Liver (tissue), 9 donors: ENCODE data around the gene URB1. TPM values are rescaled to one million over a fixed set of nuclear protein-coding genes. Genes with fewer than 3 reads are reported as not detected.

Experiments used
- DNase-seq: peaks from one replicate; pipeline ENCODE4 v3.0.0-alpha.2; 2017; ENCODE audit warnings: low spot score
- H3K27ac ChIP-seq, 2 donors: one replicate each; pipeline ENCODE4 v1.7.0; 2013; ENCODE audit warnings: inconsistent platforms in 2 of 2, low read length in 2 of 2, control low read depth in 1 of 2, low read depth in 1 of 2, mild to moderate bottlenecking in 1 of 2
- H3K27me3 ChIP-seq, 4 donors: one replicate each; pipeline versions ENCODE4 v1.6.1 to v1.7.0; 2013; ENCODE audit warnings: low read length in 3 of 4, inconsistent platforms in 1 of 4, mild to moderate bottlenecking in 1 of 4, moderate library complexity in 1 of 4; ENCODE audit not compliant: control insufficient read depth in 4 of 4, insufficient read depth in 4 of 4
- H3K36me3 ChIP-seq, 4 donors: one replicate each; pipeline versions ENCODE4 v1.6.1 to v1.7.0; 2013; ENCODE audit warnings: low read length in 3 of 4, mild to moderate bottlenecking in 3 of 4, low read depth in 1 of 4, moderate library complexity in 1 of 4; ENCODE audit not compliant: control insufficient read depth in 4 of 4, insufficient read depth in 3 of 4
- H3K4me1 ChIP-seq, 4 donors: one replicate each; pipeline versions ENCODE4 v1.6.1 to v1.7.0; 2013; ENCODE audit warnings: low read length in 3 of 4, mild to moderate bottlenecking in 3 of 4, moderate library complexity in 1 of 4; ENCODE audit not compliant: control insufficient read depth in 4 of 4, insufficient read depth in 4 of 4
- H3K4me3 ChIP-seq, 3 donors: one replicate each; pipeline versions ENCODE4 v1.6.1 to v1.7.0; 2013; ENCODE audit warnings: low read length in 3 of 3, control low read depth in 1 of 3, low read depth in 1 of 3, mild to moderate bottlenecking in 1 of 3
- H3K9ac ChIP-seq, 2 donors: one replicate each; pipeline ENCODE4 v1.7.0; 2013; ENCODE audit warnings: low read length in 2 of 2, mild to moderate bottlenecking in 2 of 2, moderate library complexity in 2 of 2, control low read depth in 1 of 2, low read depth in 1 of 2
- H3K9me3 ChIP-seq, 4 donors: one replicate each; pipeline versions ENCODE4 v1.6.1 to v1.7.0; 2013; ENCODE audit warnings: low read length in 3 of 4; ENCODE audit not compliant: control insufficient read depth in 4 of 4
- EGR1 ChIP-seq, 2 donors: IDR thresholded peaks; 2 replicates each; pipeline ENCODE4 v1.6.1; 2016 to 2018; ENCODE audit warnings: antibody characterized with exemption in 2 of 2, low read depth in 2 of 2
- FOXA1 ChIP-seq: IDR thresholded peaks from 2 replicates; pipeline ENCODE4 v1.6.1; 2016; ENCODE audit warnings: antibody characterized with exemption
- HNF4A ChIP-seq, 2 donors: conservative IDR thresholded peaks; 2 replicates each; pipeline ENCODE4 v1.6.1; 2016; ENCODE audit warnings: antibody characterized with exemption in 2 of 2, mild to moderate bottlenecking in 2 of 2
- HNF4G ChIP-seq: IDR thresholded peaks from 2 replicates; pipeline ENCODE4 v1.6.1; 2016; ENCODE audit warnings: antibody characterized with exemption
- JUND ChIP-seq, 2 donors: IDR thresholded peaks; 2 replicates each; pipeline ENCODE4 v1.6.1; 2016; ENCODE audit warnings: antibody characterized with exemption in 2 of 2
- NR2F2 ChIP-seq: IDR thresholded peaks from 2 replicates; pipeline ENCODE4 v1.6.1; 2016; ENCODE audit warnings: antibody characterized with exemption
- RAD21 ChIP-seq, 2 donors: IDR thresholded peaks; 2 replicates each; pipeline ENCODE4 v1.6.1; 2016; ENCODE audit warnings: antibody characterized with exemption in 2 of 2, mild to moderate bottlenecking in 2 of 2
- TAF1 ChIP-seq: conservative IDR thresholded peaks from 2 replicates; pipeline ENCODE4 v1.6.1; 2016; ENCODE audit warnings: antibody characterized with exemption, mild to moderate bottlenecking
- YY1 ChIP-seq: IDR thresholded peaks from 2 replicates; pipeline ENCODE4 v1.6.1; 2016; ENCODE audit warnings: antibody characterized with exemption, mild to moderate bottlenecking
- WGBS: extraction: QIAGEN DNeasy Blood & Tissue Kit; methylation state at CpG from one replicate; pipeline ENCODE4 v1.1.7; 2013; 5-methylcytosine and 5-hydroxymethylcytosine counted together
- polyA plus RNA-seq, 2 donors: library from polyadenylated mRNA; stranded (reverse) in 1 of 2; unstranded in 1 of 2; fragments of 200-250 nt in 1 of 2; fragments of >200 nt in 1 of 2; fragmentation: Nextera tagmentation in 1 of 2; extraction: Ambion mirVana in 1 of 2; gene quantifications; one replicate each; pipeline versions ENCODE4 v1.2.1 to v1.2.3, GENCODE V29; 2013 to 2015
- total RNA-seq, 2 donors: library from RNA; depleted of rRNA; stranded (reverse); fragments of >200 nt; gene quantifications; one replicate each; pipeline ENCODE4 v1.2.3, GENCODE V29; 2014
- TF ChIP-seq, protein P1 (sequence below): IDR thresholded peaks from 2 replicates; pipeline ENCODE4 v1.6.1; 2016; ENCODE audit warnings: antibody characterized with exemption, mild to moderate bottlenecking
- TF ChIP-seq, protein P2 (sequence below): IDR thresholded peaks from 2 replicates; pipeline ENCODE4 v1.6.1; 2016; ENCODE audit warnings: antibody characterized with exemption
- TF ChIP-seq, protein P3 (sequence below): IDR thresholded peaks from 2 replicates; pipeline ENCODE4 v1.6.1; 2016; ENCODE audit warnings: antibody characterized with exemption
- TF ChIP-seq, protein P4 (sequence below): fragments of 150-350 bp; IDR thresholded peaks from 2 replicates; pipeline ENCODE4 v1.5.1; 2017; ENCODE audit warnings: improper control_type of control experiment, low read depth, low read length; ENCODE audit not compliant: missing input control
- TF ChIP-seq, protein P5 (sequence below): IDR thresholded peaks from 2 replicates; pipeline ENCODE4 v1.6.1; 2016; ENCODE audit warnings: antibody characterized with exemption
- donor health status: healthy.
- donor health status: healthy.
- donor health status: healthy.
- donor health status: healthy.
- donor health status: healthy.

URB1 gene
- total and polyA plus RNA-seq, 4 donors = 2.8 to 14.5 (median 7.1) TPM

DNA sequence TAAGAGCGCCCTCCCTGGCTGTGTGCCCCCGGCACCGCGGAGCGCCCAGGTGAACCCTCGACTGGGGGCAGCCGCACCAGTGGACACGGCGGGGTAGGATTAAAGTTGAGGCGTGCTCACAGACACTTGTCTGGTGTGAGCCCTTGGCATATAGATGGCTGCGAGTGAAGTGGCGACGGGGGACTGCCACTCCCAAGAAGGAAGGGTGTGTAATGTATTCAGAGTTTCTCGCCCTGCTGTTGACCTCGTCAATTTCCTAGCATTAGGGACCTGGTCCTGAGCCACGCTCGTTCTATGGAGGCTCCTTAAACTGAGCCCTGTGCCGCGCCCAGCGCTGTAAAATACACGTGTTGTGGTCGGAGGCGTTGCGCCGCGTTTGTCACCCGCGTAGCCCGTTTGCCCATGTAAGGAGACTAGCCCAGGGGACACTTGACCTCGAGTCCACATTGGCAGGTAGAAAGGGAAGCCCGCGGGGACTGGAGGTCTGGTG is 20.2 kb upstream of the URB1 start:
- H3K4me3 ChIP-seq = peak overlapping the region in 2 of 3 donors; percentile 42 to 71
- TF ChIP-seq EGR1 (IDR thresholded peaks at IDR 0.05; ENCODE audit: low read depth in 2 of 2) = no peak
- TF ChIP-seq, protein P1, sequence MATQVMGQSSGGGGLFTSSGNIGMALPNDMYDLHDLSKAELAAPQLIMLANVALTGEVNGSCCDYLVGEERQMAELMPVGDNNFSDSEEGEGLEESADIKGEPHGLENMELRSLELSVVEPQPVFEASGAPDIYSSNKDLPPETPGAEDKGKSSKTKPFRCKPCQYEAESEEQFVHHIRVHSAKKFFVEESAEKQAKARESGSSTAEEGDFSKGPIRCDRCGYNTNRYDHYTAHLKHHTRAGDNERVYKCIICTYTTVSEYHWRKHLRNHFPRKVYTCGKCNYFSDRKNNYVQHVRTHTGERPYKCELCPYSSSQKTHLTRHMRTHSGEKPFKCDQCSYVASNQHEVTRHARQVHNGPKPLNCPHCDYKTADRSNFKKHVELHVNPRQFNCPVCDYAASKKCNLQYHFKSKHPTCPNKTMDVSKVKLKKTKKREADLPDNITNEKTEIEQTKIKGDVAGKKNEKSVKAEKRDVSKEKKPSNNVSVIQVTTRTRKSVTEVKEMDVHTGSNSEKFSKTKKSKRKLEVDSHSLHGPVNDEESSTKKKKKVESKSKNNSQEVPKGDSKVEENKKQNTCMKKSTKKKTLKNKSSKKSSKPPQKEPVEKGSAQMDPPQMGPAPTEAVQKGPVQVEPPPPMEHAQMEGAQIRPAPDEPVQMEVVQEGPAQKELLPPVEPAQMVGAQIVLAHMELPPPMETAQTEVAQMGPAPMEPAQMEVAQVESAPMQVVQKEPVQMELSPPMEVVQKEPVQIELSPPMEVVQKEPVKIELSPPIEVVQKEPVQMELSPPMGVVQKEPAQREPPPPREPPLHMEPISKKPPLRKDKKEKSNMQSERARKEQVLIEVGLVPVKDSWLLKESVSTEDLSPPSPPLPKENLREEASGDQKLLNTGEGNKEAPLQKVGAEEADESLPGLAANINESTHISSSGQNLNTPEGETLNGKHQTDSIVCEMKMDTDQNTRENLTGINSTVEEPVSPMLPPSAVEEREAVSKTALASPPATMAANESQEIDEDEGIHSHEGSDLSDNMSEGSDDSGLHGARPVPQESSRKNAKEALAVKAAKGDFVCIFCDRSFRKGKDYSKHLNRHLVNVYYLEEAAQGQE = no peak
- TF ChIP-seq RAD21 (IDR thresholded peaks at IDR 0.05) = no peak
- no peak for TF ChIP-seq HNF4A (conservative IDR thresholded peaks at IDR 0.05)
- TF ChIP-seq, protein P2, sequence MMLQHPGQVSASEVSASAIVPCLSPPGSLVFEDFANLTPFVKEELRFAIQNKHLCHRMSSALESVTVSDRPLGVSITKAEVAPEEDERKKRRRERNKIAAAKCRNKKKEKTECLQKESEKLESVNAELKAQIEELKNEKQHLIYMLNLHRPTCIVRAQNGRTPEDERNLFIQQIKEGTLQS = no peak
- no peak for TF ChIP-seq TAF1
- no peak for TF ChIP-seq YY1
- TF ChIP-seq, protein P3, sequence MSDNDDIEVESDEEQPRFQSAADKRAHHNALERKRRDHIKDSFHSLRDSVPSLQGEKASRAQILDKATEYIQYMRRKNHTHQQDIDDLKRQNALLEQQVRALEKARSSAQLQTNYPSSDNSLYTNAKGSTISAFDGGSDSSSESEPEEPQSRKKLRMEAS = no peak
- no peak for TF ChIP-seq HNF4G
- TF ChIP-seq NR2F2 = no peak
- TF ChIP-seq, protein P4, sequence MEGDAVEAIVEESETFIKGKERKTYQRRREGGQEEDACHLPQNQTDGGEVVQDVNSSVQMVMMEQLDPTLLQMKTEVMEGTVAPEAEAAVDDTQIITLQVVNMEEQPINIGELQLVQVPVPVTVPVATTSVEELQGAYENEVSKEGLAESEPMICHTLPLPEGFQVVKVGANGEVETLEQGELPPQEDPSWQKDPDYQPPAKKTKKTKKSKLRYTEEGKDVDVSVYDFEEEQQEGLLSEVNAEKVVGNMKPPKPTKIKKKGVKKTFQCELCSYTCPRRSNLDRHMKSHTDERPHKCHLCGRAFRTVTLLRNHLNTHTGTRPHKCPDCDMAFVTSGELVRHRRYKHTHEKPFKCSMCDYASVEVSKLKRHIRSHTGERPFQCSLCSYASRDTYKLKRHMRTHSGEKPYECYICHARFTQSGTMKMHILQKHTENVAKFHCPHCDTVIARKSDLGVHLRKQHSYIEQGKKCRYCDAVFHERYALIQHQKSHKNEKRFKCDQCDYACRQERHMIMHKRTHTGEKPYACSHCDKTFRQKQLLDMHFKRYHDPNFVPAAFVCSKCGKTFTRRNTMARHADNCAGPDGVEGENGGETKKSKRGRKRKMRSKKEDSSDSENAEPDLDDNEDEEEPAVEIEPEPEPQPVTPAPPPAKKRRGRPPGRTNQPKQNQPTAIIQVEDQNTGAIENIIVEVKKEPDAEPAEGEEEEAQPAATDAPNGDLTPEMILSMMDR = no peak
- no peak for TF ChIP-seq FOXA1
- TF ChIP-seq JUND (IDR thresholded peaks at IDR 0.05) = no peak
- TF ChIP-seq, protein P5, sequence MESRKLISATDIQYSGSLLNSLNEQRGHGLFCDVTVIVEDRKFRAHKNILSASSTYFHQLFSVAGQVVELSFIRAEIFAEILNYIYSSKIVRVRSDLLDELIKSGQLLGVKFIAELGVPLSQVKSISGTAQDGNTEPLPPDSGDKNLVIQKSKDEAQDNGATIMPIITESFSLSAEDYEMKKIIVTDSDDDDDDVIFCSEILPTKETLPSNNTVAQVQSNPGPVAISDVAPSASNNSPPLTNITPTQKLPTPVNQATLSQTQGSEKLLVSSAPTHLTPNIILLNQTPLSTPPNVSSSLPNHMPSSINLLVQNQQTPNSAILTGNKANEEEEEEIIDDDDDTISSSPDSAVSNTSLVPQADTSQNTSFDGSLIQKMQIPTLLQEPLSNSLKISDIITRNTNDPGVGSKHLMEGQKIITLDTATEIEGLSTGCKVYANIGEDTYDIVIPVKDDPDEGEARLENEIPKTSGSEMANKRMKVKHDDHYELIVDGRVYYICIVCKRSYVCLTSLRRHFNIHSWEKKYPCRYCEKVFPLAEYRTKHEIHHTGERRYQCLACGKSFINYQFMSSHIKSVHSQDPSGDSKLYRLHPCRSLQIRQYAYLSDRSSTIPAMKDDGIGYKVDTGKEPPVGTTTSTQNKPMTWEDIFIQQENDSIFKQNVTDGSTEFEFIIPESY = no peak
- no peaks in the 10 kb centered on the region for H3K27me3 ChIP-seq
- peak overlapping the region; percentile 83 to 90 for H3K27ac ChIP-seq
- H3K9me3 ChIP-seq = no peaks in the 10 kb centered on the region
- peaks cover 4 to 16% (median 8%) of the 10 kb centered on the region in 4 donors for H3K4me1 ChIP-seq
- 28% methylated on average over 32 of the region's 32 CpGs for WGBS
- peak overlapping the region; percentile 39 to 54 for H3K9ac ChIP-seq
- DNase-seq = no peak
- H3K36me3 ChIP-seq = no peaks in the 10 kb centered on the region
